Activated CD4-positive, alpha-beta memory T cell treated with anti-CD3 and anti-CD28 coated beads, Interleukin-2, amount 10 ng/mL, durations not matched to agents 7 days and 5 days (primary cell): ENCODE measurements around the gene CCS. TPM values are rescaled to one million over a fixed set of nuclear protein-coding genes. Genes with fewer than 3 reads are reported as not detected.

Experiments used
- CTCF ChIA-PET: fragments of 350-600 bp; sonication (Branson Sonifier 250); formaldehyde crosslinking; loops from one replicate; lab custom pipeline; 2021; ENCODE audit warnings: antibody characterized with exemption, inconsistent platforms; lab: Charles Lee
- POLR2A ChIA-PET: fragments of 350-600 bp; sonication (Branson Sonifier 250); formaldehyde crosslinking; loops from one replicate; lab custom pipeline; 2021; ENCODE audit warnings: antibody characterized with exemption; lab: Charles Lee
- DNase-seq: peaks from one replicate; pipeline ENCODE4 v3.0.0-alpha.2; 2020
- H3K27ac Mint-ChIP-seq: one replicate; pipeline ENCODE4 v1.8.0; 2021; ENCODE audit warnings: mild to moderate bottlenecking, mixed read lengths
- H3K27me3 Mint-ChIP-seq: one replicate; pipeline ENCODE4 v1.8.0; 2021; ENCODE audit warnings: mixed read lengths
- H3K36me3 Mint-ChIP-seq: one replicate; pipeline ENCODE4 v1.8.0; 2021; ENCODE audit warnings: low read depth, mixed read lengths
- H3K4me1 Mint-ChIP-seq: one replicate; pipeline ENCODE4 v1.8.0; 2021; ENCODE audit warnings: mixed read lengths
- H3K4me3 Mint-ChIP-seq: one replicate; pipeline ENCODE4 v1.8.0; 2021; ENCODE audit warnings: mild to moderate bottlenecking, mixed read lengths
- H3K9me3 Mint-ChIP-seq: one replicate; pipeline ENCODE4 v1.8.0; 2021; ENCODE audit warnings: mixed read lengths
- total RNA-seq, 2 experiments: library from RNA; stranded (reverse); gene quantifications; one replicate each; pipeline ENCODE4 v1.2.3, GENCODE V29; 2021

The CCS gene
- total RNA-seq, 2 experiments from 2014 or later, result 32.8 to 33.2 TPM

DNA sequence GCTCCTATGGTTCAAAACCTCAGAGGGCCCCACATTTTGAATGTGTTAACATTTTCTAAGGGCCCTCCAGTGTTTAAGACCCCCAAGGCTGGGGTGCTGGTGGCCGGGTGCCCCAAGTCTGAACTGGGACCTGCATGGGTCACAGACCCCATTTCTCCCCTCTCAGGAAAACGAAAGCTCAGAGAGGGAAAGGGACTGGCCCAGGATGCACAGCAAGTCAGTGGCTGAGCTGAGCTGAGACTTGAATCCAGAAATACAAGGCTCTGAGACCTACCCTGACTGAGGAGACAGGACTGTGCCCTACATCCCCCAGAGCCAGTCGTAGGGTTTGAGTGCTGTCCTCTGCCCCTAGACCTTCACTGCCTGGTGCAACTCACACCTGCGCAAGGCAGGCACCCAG is 42.1 kb upstream of the CCS start:
- no peaks in the 10 kb centered on the region for H3K36me3 Mint-ChIP-seq
- no peak for DNase-seq
- H3K9me3 Mint-ChIP-seq, result no peaks in the 10 kb centered on the region
- POLR2A ChIA-PET, result no interaction called here
- H3K27me3 Mint-ChIP-seq, result peaks cover 18% of the 10 kb centered on the region
- H3K4me1 Mint-ChIP-seq, result peaks cover 7% of the 10 kb centered on the region
- H3K27ac Mint-ChIP-seq, result no peak overlapping the region
- CTCF ChIA-PET, result no interaction called here
- H3K4me3 Mint-ChIP-seq, result no peak overlapping the region

DNA sequence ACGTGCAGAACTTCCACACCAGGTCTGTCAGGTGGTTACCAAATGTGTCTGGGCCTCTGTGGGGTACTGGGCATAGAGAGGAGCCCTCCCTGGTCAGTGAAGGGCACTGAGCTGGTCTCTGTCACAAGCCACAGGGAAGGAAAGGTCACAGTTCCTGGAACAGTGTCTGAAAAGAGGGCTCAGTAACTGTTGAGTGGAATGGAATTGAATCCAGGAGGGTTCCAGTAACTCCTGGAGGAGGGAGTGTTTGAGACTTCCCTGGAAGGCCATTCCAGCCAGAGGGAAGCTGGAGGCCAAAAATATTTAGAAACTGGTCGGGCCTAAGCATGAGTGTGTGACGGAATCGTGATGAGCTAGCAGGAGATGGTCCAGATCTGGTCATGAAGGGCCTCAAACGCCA is 38.4 kb upstream of the CCS start:
- DNase-seq, result no peak
- H3K9me3 Mint-ChIP-seq, result no peaks in the 10 kb centered on the region
- H3K27me3 Mint-ChIP-seq, result peaks cover 14% of the 10 kb centered on the region
- H3K27ac Mint-ChIP-seq, result no peak overlapping the region
- no peaks in the 10 kb centered on the region for H3K36me3 Mint-ChIP-seq
- ChIA-PET CTCF (no interaction called here), POLR2A (interaction anchor here (1.0 to 3.8 kb wide), 3 partner anchors 9 to 74 kb away, joined by 3 to 16 read pairs (median 3); partner anchors contain the start of genes ACTN3, DPP3 and ZDHHC24)
- no peaks in the 10 kb centered on the region for H3K4me1 Mint-ChIP-seq
- no peak overlapping the region for H3K4me3 Mint-ChIP-seq

DNA sequence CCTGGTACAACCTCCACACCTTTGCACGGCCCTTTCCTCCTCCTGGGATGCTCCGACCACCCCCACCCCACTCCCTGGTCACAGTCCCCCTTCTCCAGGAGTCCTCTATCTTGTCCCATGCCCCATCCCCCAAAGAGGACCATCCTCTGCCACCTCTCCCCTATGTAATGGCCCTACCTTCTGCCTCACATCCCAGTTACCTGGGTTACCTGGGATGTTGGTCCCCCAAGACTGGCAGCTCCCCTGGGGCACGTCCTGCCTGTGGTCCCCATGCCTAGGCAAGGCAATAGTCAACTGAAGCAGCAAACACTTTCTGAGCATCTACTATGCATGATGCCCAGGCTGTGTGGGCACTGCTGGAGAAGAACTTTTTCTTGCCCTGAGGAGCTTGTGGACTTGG is 37.6 kb upstream of the CCS start:
- ChIA-PET POLR2A (interaction anchor here (1.0 to 3.8 kb wide), 2 partner anchors 9 to 14 kb away, joined by 3 to 16 read pairs; partner anchors contain the start of genes ACTN3 and ZDHHC24), CTCF (no interaction called here)
- Mint-ChIP-seq H3K4me3 (no peak overlapping the region), H3K27ac (no peak overlapping the region), H3K4me1 (no peaks in the 10 kb centered on the region), H3K36me3 (no peaks in the 10 kb centered on the region), H3K27me3 (peaks cover 11% of the 10 kb centered on the region), H3K9me3 (no peaks in the 10 kb centered on the region)
- no peak for DNase-seq

DNA sequence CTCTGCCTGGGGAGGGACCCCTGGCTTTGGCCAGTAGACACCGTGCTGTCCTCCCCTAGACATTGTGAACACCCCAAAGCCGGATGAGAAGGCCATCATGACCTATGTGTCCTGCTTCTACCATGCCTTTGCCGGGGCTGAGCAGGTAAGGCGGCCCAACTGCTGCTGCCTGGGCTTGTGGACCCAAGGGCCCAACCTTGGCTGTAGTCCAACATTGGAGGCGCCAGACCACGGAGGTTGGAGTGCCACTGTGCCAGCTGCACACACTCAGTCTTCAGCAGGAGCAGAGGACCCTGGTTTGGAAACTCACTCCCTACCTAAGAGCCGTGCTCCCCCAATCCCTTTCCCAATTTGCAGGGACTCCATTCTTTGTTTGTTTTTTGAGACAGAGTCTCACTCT is 36.9 kb upstream of the CCS start:
- POLR2A ChIA-PET, result interaction anchor here (3.8 kb wide), 1 partner anchor 10 kb away, joined by 16 read pairs; the partner anchor contains the start of genes ACTN3 and ZDHHC24

DNA sequence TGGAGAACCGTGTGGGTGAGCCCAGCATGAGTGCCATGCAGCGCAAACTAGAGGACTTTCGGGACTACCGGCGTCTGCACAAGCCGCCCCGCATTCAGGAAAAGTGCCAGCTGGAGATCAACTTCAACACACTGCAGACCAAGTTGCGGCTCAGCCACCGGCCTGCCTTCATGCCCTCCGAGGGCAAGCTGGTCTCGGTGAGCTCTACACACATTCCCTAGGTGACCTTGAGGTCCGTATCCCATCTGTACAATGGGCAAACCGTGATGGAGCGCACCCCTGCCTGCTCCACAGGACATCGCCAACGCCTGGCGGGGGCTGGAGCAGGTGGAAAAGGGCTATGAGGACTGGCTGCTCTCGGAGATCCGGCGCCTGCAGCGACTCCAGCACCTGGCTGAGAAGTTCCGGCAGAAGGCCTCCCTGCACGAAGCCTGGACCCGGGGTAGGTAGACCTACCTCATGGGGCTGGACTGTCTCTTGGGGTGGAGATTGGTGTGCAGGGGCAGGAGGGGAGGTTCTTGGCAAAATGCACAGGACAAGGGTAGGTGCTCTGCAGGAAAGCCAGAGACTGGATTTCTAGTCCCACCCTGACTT is 35.2 kb upstream of the CCS start:
- Mint-ChIP-seq H3K9me3 (no peaks in the 10 kb centered on the region), H3K36me3 (no peaks in the 10 kb centered on the region), H3K27me3 (peaks cover 9% of the 10 kb centered on the region), H3K4me1 (no peaks in the 10 kb centered on the region), H3K4me3 (no peak overlapping the region), H3K27ac (no peak overlapping the region)
- ChIA-PET CTCF (interaction anchor here (1.3 kb wide), 1 partner anchor 19 kb away, joined by 3 read pairs; no protein-coding TSS in a partner anchor), POLR2A (interaction anchor here (3.8 kb wide), 1 partner anchor 12 kb away, joined by 16 read pairs; the partner anchor contains the start of genes ACTN3 and ZDHHC24)
- no peak for DNase-seq

More for the DNA sequence above, 36.9 kb upstream of the CCS start:
- H3K27me3 Mint-ChIP-seq, result peaks cover 9% of the 10 kb centered on the region
- H3K4me1 Mint-ChIP-seq, result no peaks in the 10 kb centered on the region
- DNase-seq, result no peak
- H3K9me3 Mint-ChIP-seq, result no peaks in the 10 kb centered on the region
- no peak overlapping the region for H3K4me3 Mint-ChIP-seq
- no peak overlapping the region for H3K27ac Mint-ChIP-seq
- H3K36me3 Mint-ChIP-seq, result no peaks in the 10 kb centered on the region
- CTCF ChIA-PET, result no interaction called here

DNA sequence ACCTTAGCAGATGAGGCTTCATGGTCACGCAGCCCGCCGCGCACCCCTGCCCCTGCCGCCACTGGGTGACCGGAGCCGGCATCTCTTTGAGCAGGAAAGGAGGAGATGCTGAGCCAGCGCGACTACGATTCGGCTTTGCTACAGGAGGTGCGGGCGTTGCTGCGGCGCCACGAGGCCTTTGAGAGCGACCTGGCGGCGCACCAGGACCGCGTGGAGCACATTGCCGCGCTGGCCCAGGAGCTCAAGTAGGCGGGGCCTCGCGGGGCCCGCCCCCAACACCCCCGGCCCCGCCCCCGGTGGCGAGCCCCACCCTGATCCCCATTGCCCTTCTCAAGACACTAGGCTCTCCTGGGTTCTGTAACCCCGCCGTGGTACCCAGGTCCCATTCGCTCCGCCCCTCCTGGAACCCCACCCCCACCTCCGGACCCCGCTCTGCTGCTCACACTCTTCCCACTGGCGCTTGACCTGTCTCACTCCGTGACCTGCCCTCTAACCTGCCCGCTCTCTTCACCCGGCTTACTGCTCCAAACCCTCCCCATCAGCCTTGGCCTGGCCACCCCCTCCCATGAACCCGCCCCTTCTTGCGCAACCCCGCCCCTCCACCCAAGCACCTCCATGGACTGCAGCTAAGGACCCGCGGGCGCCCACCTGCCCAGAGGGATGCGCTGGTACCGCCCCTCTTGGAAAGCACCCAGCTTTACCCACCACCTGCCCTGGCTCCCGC is 33.7 kb upstream of the CCS start:
- H3K9me3 Mint-ChIP-seq, result no peaks in the 10 kb centered on the region
- no peak overlapping the region for H3K27ac Mint-ChIP-seq
- H3K27me3 Mint-ChIP-seq, result peaks cover 9% of the 10 kb centered on the region
- CTCF ChIA-PET, result no interaction called here
- H3K4me1 Mint-ChIP-seq, result no peaks in the 10 kb centered on the region
- no peak overlapping the region for H3K4me3 Mint-ChIP-seq
- no peaks in the 10 kb centered on the region for H3K36me3 Mint-ChIP-seq
- peak; percentile 31 for DNase-seq
- POLR2A ChIA-PET, result no interaction called here

DNA sequence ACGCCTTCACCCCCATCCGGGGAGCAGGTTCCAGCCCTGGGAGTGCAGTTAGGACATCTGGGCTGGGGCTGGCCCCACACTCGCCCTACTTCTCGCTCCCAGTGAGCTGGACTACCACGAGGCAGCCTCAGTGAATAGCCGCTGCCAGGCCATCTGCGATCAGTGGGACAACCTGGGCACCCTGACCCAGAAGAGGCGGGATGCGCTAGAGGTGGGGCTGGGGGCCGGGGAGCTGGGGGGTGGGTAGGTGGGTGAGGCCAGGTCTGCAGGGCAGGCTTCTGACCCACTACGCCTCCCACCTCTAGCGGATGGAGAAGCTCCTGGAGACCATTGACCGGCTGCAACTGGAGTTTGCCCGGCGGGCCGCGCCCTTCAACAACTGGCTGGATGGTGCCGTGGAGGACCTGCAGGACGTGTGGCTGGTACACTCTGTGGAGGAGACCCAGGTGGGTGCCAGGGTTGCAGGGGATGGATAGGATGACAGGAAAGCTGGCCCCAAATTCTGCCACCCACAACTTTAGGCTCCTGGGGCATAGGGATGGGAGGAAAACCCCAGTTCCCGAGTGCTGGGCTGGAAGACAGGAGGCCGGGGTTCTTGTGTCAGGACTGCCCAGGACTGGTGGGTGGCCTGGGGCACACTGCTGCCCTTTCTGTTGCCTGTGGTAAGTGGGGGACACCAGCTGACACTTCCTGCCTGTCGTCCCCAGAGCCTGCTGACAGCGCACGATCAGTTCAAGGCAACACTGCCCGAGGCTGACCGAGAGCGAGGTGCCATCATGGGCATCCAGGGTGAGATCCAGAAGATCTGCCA is 32.9 kb upstream of the CCS start:
- Mint-ChIP-seq H3K9me3 (no peaks in the 10 kb centered on the region), H3K4me1 (no peaks in the 10 kb centered on the region), H3K36me3 (no peaks in the 10 kb centered on the region), H3K4me3 (no peak overlapping the region), H3K27ac (no peak overlapping the region), H3K27me3 (peaks cover 9% of the 10 kb centered on the region)
- POLR2A ChIA-PET, result interaction anchor here (2.2 kb wide), 1 partner anchor 14 kb away, joined by 6 read pairs; the partner anchor contains the start of genes ACTN3 and ZDHHC24
- CTCF ChIA-PET, result no interaction called here
- DNase-seq, result no peak

DNA sequence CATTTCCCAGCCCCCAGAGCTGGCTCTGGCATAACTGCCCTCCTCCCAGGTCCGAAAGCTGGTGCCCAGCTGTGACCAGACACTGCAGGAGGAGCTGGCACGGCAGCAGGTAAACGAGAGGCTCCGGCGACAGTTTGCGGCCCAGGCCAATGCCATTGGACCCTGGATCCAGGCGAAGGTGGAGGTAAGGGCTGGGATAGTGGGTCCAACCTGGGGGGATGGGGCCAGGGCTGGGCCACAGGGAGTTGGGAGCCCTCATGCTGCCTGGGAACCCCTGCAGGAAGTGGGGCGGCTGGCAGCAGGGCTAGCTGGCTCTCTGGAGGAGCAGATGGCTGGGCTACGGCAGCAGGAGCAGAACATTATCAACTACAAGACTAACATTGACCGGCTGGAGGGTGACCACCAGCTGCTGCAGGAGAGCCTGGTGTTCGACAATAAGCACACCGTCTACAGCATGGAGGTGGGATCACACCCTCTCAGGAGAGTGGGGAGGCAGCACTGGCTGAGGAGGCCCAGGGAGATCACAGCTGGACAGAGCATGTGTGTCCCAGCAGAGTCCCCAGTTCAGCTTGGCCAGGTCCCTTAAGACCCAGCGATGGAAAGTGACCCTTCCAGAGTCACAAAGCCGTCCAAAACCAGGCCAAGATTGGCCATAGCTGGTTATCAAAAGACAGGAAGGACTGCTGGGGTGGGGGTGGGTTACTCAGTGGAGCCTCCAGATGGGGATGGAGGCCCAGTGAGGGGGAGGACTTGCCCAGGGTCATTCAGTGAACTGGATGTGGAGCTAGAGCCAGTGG is 31.6 kb upstream of the CCS start:
- Mint-ChIP-seq H3K36me3 (no peaks in the 10 kb centered on the region), H3K4me1 (no peaks in the 10 kb centered on the region), H3K9me3 (no peaks in the 10 kb centered on the region), H3K4me3 (no peak overlapping the region), H3K27ac (no peak overlapping the region), H3K27me3 (peaks cover 6% of the 10 kb centered on the region)
- ChIA-PET CTCF (interaction anchor here (0.5 kb wide), 1 partner anchor 34 kb away, joined by 5 read pairs; no protein-coding TSS in a partner anchor), POLR2A (interaction anchor here (2.2 kb wide), 1 partner anchor 15 kb away, joined by 6 read pairs; the partner anchor contains the start of genes ACTN3 and ZDHHC24)
- no peak for DNase-seq

DNA sequence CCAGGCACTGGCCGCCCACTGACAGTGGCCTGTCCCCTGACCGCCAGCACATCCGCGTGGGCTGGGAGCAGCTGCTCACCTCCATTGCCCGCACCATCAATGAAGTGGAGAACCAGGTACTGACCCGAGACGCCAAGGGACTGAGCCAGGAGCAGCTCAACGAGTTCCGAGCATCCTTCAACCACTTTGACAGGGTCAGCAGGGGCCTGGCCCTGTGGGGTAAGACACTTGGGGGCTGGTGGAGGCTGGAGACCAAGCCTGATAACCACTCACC is 31.1 kb upstream of the CCS start:
- no peak for DNase-seq
- POLR2A ChIA-PET, result interaction anchor here (2.2 kb wide), 1 partner anchor 16 kb away, joined by 6 read pairs; the partner anchor contains the start of genes ACTN3 and ZDHHC24
- no peaks in the 10 kb centered on the region for H3K9me3 Mint-ChIP-seq
- no peaks in the 10 kb centered on the region for H3K4me1 Mint-ChIP-seq
- peaks cover 8% of the 10 kb centered on the region for H3K27me3 Mint-ChIP-seq
- no peak overlapping the region for H3K4me3 Mint-ChIP-seq
- no peak overlapping the region for H3K27ac Mint-ChIP-seq
- CTCF ChIA-PET, result no interaction called here
- H3K36me3 Mint-ChIP-seq, result no peaks in the 10 kb centered on the region

DNA sequence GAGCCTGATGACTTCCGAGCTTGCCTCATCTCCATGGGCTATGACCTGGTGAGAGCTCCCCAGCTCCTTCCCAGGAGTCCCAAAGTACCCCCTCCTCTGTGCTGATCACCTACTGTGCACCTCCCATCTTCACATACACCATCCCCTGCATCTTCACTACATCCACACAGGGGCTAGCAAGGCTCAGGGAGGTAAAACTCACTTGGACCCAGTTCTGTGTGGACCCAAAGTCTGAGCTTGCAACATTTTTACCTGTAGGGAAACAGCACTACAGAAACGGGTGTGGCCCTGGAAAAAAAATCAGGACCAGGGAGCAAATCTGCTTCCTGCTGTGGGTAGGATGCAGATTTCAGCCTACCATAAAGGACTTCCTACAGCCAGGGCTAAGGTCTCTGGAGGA is 30.7 kb upstream of the CCS start:
- H3K27me3 Mint-ChIP-seq, result peaks cover 9% of the 10 kb centered on the region
- DNase-seq, result no peak
- no peaks in the 10 kb centered on the region for H3K36me3 Mint-ChIP-seq
- CTCF ChIA-PET, result interaction anchor here (0.6 kb wide), 1 partner anchor 278 kb away, joined by 3 read pairs; no protein-coding TSS in a partner anchor
- POLR2A ChIA-PET, result interaction anchor here (0.9 to 2.2 kb wide), 2 partner anchors 16 to 17 kb away, joined by 3 to 6 read pairs; partner anchors contain the start of genes ACTN3 and ZDHHC24
- H3K9me3 Mint-ChIP-seq, result no peaks in the 10 kb centered on the region
- H3K27ac Mint-ChIP-seq, result no peak overlapping the region
- H3K4me3 Mint-ChIP-seq, result no peak overlapping the region
- no peaks in the 10 kb centered on the region for H3K4me1 Mint-ChIP-seq

DNA sequence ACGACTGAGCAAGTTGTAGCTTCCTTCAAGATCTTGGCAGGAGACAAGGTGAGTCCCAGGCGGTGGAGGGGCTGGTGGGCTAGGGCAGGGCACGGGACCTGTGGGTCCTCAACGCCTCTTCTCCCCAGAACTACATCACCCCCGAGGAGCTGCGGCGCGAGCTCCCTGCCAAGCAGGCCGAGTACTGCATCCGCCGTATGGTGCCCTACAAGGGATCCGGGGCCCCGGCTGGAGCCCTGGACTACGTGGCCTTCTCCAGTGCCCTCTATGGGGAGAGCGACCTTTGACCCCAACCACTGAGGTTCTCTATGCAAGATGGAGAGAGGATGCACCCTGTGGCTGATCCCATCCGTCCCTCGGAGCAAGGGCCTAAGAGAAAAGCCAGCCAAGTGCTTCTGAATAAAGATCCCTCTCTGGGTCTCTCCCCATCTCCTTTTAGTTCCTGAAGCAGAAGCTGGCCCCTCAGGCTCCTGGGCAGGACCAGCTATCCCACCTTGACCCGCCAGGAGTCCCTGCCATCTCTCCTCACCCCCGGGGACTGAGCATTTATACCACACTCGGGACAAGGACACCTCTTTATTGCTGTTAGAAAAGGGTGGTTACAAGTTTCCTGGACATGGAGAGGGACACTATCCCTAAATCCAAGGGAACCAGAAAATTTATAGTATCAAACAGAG is 29.9 kb upstream of the CCS start:
- ChIA-PET POLR2A (interaction anchor here (0.9 to 1.1 kb wide), 2 partner anchors 17 to 75 kb away, joined by 3 read pairs; partner anchors contain the start of gene ZDHHC24), CTCF (interaction anchor here (0.5 to 0.6 kb wide), 2 partner anchors 48 to 278 kb away, joined by 3 to 4 read pairs; no protein-coding TSS in a partner anchor)
- DNase-seq, result no peak
- Mint-ChIP-seq H3K4me1 (peaks cover 2% of the 10 kb centered on the region), H3K9me3 (no peaks in the 10 kb centered on the region), H3K36me3 (no peaks in the 10 kb centered on the region), H3K27me3 (peaks cover 15% of the 10 kb centered on the region), H3K27ac (no peak overlapping the region), H3K4me3 (no peak overlapping the region)
